SHP77 treated with DMSO at 0.1 percent for 48 hours (cell line): Measurements from ENCODE around the gene APOL3.
"Not testable (repeated sequence)": the region's sequence is repeated elsewhere in the genome, so short reads cannot be mapped to it uniquely, and the experiment has no call there.

Experiments
- DNase-seq: peaks from one replicate; lab custom pipeline; 2025; lab: John Stamatoyannopoulos, UW

Gene APOL3

GRCh38 chr22:36100908-36101307, 59.6 kb downstream of the APOL3 start:
- DNase-seq: not testable (repeated sequence)

DNA sequence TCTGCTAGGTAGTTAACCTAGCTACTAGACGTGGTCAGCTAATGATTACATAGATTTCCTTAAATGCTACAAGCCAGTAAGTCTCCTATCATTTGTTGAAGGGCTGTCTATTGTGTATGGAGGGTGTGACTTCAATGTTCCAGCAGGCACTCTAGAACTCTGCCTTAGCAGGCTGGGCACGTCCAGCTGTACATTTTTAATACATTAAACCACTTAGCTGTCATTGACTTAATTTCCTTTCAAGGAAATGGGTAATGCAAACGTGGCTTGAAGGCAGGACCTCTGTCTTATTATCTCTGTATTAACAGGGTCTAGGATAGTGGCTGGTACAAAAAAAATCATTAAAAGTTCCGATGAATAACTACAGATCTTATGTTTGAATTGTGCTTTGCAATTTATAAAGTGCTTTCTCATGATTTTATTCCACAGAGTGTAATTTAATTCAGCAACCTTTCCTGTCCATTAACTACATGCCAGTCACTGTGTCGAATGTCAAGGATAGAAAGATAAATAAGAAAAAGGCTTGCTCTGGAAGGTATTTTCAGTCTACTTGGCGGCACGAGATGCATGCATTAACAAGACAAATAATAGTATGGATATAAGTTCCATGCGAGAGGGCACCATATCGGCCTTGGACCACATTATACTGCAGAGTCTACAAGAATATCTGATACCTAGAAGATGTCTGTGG, 60.3 kb downstream of the APOL3 start:
- DNase-seq: no peak

DNA sequence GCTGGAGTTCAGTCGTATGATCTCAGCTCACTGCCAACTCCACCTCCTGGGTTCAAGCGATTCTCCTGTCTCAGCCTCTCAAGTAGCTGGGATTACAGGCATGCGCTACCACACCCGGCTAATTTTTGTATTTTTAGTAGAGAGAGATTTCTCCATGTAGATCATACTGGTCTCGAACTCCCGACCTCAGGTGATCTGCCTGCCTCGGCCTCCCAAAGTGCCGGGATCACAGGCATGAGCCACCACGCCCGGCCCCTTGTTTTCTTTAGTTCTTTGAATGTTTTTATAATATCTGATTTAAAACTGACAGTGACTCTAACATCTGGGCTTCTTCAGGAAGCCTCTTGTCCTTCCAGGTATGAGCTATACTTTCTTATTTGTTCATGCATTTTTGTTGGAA, 61.0 kb downstream of the APOL3 start:
- DNase-seq: not testable (repeated sequence)

GRCh38 chr22:36097880-36098279, 62.7 kb downstream of the APOL3 start:
- no peak for DNase-seq

- DNase-seq: not testable (repeated sequence)
Measured at GRCh38 chr22:36090772-36091171, 69.8 kb downstream of the APOL3 start.
